Anterior cingulate cortex (tissue), 58 donors: ENCODE data around the gene ABCC9.
"Not testable (repeated sequence)": the region's sequence is repeated elsewhere in the genome, so short reads cannot be mapped to it uniquely, and the experiment has no call there.

Experiments
- DNase-seq, 58 donors: peaks; one replicate each; lab custom pipeline; 2025; lab: John Stamatoyannopoulos, UW

ABCC9 gene

GRCh38 chr12:21938879-21939278 is 2.3 kb downstream of the ABCC9 start:
- no peak for DNase-seq

DNA sequence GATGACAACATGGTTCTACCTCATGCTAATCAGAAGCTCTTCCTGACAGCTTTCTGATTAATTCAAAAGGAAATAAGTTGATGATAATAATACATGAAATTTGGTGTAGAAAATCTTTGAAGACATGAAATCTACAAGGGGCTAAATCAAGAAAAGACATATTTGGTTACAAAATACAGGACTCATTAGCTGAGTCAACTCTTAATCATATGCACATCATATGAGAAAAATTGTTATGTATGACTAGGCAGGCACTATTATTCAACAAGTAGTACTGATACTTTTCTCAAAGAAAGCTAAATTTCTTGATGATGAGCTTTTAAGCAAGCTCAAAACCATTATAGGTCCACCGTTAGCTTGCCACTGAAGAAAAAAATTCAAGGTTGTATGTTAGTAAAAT is 7.1 kb downstream of the ABCC9 start:
- DNase-seq: no peak

- no peak for DNase-seq
These were observed 7.6 kb downstream of the ABCC9 start for GRCh38 chr12:21933656-21934055.

GRCh38 chr12:21929972-21930371 is 11.3 kb downstream of the ABCC9 start:
- DNase-seq: not testable (repeated sequence)

DNA sequence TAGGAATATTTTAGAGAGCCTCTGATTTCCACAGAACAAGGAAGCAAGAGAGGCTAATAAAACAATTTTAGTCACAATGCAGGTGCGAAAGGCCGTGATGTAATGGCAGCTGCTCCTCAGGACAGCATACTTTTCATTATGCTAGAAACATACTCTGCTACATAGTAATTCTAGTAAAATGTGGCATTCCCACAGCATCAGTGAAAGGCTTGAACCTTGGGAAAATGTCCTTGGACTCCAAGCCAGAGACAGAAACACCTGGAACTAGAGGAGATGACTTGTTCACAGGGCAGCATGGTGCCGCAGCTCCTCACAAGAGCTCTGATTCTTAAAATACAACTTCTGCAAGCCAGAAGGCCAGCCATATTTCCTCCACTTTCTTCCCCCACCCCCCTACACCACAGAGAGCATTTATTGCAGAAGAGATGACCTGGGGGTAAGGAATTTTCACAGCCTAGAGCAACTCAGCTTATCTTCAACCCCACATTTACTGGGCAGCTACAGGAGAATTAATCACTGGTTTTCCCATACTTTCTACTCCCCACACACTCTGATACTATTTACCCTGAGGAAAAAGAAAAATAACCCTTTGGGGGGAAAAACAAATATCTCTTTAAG is 15.8 kb downstream of the ABCC9 start:
- DNase-seq: no peak

DNA sequence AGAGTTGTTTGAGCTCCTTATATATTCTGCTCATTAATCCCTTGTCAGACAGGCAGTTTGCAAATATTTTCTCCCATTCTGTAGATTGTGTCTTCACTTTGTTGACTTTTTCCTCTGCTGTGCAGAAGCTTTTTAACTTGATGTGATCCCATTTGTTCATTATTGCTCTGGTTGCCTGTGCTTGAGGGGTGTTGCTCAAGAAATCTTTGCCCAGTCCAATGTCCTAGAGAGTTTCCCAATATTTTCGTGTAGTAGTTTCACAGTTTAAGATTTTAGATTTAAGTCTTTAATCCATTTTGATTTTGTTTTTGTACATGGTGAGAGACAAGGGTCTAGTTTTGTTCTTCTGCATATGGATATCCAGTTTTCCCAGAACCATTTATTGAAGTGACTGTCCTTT is 19.8 kb downstream of the ABCC9 start:
- DNase-seq: no peak

DNA sequence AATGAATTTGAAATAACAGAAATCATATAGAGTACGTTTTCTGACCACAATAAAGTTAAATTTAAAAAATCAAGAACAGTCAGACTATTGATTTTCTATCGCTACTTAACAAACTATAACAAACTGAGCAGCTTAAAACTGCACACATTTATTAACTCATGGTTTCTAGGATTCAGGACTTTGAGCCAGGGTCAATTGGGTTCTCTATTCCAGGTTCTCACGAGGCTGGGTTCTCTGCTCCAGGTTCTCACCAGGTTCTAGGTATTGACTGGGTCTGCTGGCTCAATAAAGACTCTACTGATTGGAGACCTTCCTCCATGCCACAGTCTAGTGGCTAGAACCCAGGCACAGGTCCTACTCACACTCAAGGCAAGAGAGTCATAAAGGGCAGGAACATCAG is 22.8 kb downstream of the ABCC9 start:
- no peak for DNase-seq

GRCh38 chr12:21913823-21914222 is 27.4 kb downstream of the ABCC9 start:
- DNase-seq: no peak

- no peak for DNase-seq
These were observed 28.9 kb downstream of the ABCC9 start for GRCh38 chr12:21912318-21912717.

GRCh38 chr12:21911832-21912231 is 29.4 kb downstream of the ABCC9 start:
- DNase-seq: no peak

DNA sequence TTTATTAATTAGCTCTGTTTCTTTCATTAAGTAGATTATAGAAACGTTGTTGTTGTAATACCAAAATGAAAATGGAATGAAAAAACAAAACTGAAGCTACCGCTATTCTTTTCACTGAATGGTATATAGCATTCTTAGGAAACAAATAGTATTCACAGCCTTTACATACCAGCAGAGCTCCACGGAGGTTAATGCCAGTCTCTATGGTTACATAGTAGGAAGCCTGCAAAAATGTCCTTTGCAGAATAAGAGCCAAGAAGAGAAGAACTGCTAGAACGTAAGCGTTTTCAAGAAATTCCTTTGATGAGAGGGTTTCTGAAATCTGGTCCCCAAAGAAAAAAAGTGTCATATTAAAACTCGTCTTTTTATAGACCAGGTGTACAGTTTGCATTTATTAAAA is 30.6 kb downstream of the ABCC9 start:
- DNase-seq: peak in 1 of 58 donors; percentile 2

- no peak for DNase-seq
These were observed 33.0 kb downstream of the ABCC9 start for GRCh38 chr12:21907948-21908837.

DNA sequence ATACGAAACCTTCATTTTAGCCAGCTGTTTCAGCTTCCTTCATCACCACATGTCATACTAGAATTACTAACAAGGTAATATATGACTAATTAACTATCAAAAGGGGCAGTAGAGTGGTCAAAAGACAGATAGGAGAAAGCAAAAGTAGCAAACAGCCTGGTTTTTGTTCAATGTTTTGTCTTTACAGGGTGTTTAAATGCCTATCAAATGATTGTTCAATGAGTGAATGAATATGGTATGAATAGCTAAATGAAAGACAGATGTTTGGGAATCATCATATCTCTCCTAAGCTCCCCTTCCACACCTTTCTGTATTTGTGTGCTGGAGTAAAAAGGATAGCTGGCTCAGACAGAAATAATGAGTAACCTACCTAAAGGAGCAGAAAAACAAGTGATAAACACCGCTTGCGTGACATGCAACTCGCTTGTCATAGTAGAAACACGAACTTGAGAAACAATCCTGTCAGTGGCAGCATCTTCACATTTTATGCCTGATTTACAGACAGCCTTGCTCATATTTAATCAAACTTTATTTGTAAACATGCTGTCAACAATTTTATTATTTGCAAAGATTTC is 34.2 kb downstream of the ABCC9 start:
- DNase-seq: no peak

DNA sequence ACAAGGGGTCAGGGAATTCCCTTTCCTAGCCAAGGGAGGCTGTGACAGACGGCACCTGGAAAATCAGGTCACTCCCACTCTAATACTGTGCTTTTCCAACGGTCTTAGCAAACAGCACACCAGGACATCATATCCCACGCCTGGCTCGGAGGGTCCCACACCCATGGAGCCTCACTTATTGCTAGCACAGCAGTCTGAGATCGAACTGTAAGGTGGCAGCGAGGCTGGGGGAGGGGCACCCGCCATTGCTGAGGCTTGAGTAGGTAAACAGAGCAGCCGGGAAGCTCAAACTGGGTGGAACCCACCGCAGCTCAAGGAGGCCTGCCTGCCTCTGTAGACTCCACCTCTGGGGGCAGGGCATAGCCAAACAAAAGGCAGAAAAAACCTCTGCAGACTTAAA is 41.7 kb downstream of the ABCC9 start:
- not testable (repeated sequence) for DNase-seq

DNA sequence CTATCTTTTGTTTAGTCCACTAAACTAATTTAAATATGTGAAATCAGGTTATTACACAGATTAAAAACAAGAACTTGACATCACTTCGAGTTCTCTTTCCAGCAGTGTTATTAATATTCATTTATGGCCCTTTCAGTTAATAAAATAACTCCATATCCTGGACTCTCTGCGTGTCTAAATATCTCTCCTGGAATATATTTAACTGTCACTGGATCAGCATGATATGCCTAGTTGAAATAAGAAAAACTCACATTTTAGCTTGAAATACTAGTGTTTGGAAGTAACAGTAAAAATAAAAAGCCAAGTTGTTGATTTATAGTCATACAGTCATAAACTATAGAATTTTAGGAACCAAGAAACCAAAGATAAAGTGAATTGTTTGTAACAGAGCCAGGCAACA is 45.6 kb downstream of the ABCC9 start:
- DNase-seq: no peak

DNA sequence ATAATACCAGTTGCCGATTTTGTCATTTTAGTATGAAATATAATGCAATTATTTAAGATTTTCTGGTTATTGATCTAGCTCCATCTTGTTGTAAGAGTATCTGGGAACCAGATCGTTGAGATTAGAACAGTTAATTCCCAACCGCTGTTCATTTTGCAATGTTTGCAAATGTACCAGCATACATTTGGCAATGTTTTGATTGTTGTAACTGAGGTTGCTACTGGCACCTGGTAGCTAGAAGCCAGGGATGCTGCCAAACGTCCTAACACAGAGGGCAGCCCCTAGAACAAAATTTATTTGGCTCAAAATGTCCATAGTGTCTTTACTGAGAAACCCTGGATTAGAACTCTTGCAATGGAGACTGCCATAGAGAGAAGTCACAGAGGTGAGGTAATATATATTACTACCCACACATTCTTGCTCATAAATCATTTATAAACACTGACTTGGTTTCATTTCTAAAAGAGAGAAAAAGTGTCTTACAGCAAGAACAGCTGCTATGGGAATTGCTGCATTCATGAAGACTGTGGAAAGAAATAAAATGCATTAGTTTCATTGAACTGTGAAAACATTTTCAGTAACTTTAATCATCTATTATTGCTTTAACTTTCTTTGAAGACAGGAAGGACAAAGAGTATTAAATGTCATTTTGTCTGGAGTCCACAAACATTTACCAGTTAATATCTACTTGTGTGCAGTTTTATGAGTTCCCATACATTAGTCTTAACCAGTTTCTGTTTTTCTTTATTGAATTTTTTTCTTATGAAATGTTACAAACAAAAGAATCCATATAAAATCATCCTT is 46.2 kb downstream of the ABCC9 start:
- DNase-seq: no peak

DNA sequence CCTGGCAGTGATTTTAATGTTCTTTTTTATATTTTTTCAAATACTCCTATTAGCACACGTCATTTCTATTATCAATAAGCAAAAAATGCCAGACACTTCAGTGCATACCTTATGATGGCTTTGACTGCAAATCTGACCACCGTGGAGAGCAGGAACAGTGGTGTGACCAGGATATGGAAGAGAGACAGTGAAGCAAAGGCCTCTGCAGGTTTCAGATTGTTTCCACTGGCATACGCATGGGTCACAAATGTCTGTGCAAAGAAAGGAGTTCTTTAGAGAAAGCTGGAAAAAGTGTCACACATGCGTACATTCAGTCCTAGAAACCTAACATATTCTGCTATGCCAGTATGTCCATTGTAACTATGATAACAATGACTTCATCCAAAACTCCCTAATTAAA is 47.3 kb downstream of the ABCC9 start:
- no peak for DNase-seq

DNA sequence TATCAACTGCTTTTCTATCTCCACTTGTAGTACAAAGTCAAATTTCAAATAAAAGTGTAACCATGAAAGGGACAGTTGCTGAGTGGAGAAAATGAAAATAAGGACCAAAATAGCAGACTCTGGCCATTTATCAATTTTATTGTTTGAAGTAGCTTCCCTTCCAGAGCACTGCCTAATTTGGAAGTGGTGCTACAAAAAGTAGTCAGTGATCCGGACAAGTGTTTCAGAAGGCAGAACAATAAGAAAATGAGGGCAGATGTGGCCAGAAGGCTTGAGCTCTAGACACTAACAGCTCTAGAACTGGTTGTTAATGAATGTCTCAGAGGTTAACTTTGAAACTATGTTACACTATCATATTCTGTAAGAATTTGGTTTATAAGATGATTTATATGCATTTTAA is 48.9 kb downstream of the ABCC9 start:
- DNase-seq: peak in 1 of 58 donors; percentile 25

DNA sequence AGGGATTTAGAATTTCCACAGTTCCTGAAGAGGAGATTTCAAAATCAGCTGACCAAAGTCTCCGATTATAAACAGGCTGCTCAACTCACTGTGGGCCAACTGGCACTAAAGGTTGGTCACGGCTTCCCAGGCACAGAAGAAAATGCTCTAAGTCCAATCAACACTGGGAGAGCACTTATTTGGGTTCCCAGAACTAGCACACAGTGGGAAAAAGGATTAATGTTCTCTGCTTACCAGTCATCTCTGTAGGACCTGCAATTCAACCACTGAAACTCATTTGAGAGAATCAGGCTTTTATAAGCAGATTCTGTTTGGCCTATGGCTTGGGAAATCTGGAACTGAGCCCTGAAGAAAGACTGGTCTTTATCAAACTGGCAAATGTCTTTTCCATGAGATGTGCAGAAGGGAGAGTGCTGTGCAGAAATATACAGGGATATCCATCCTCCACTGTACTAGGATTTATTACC is 49.4 kb downstream of the ABCC9 start:
- peak in 23 of 58 donors; percentile 0 to 58 (median 15) for DNase-seq

DNA sequence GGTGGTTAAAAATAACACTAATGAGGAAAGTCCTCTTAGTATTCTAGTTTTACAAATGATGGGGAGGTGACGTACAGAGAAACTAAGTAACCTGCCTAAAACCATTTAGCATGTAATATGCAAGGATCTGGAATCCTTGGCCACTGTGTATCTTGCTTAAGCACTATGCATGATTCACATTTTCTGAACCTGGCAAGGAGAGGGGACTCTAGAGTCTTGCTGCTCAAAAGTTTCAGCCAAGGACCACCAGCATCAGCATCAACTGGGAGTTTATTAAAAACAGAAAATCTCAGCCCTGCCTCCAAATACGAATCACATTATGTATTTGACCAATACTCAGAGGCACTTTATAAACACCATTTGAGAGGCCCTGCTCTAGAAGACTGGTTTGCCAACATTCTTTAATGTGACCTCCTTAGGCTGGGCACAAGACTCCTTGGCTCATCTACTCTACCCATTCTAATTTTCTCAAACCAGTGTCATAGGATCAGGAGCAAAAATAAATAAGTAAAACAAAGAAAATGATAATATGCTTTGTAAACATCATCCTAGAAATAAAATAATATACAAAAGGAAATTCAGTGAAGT is 52.9 kb downstream of the ABCC9 start:
- DNase-seq: no peak
